Hematopoietic multipotent progenitor cell treated with erythropoietin and hydrocortisone succinate and interleukin-3 and kit ligand, for 8 days (in vitro differentiated cells): ENCODE results near the gene CYBRD1.

Experiments
- DNase-seq: peaks from one replicate; pipeline ENCODE4 v3.0.0-alpha.2; 2015

The CYBRD1 gene

DNA sequence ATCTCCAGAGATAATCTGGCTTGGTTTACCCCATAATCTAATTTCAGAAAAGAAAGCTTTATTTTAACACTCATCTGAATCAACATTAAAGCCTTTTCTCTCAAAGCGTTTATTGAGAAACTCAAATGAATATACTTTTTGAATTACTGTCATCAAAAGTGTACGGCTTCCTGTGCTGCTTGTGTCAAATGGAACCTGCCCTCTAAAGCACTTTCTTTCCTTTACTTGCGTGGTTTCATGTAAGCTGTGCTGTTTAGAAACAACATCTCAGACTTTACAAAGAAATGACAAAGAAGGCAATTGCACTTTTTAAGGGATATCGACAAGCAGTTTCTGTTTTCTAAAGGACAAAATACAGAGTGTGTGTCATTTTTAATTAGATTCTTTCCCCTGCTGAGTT, 35.1 kb downstream of the CYBRD1 start:
- DNase-seq, result no peak

DNA sequence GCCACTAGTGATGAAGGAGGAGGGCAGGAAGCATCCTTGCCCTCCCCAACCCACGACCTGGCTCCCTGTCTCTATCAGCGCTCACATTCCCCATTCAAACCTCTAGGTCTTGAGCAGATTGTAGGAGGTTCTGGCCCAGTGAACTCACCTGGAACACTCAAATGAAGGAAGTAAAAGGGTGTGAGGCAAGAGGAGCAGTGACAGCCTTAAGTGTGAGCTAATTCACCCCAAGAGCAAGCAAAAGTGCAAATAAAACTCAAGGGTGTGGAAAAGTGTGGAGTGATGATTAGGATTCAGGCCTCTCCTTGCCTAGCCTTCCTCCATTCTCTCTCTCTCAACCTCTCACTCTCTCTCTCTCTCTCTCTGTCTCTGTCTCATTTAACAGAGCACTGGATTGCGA, 41.0 kb downstream of the CYBRD1 start:
- DNase-seq, result no peak

- no peak for DNase-seq
These were observed 42.2 kb downstream of the CYBRD1 start for GRCh38 chr2:171564463-171564862.

DNA sequence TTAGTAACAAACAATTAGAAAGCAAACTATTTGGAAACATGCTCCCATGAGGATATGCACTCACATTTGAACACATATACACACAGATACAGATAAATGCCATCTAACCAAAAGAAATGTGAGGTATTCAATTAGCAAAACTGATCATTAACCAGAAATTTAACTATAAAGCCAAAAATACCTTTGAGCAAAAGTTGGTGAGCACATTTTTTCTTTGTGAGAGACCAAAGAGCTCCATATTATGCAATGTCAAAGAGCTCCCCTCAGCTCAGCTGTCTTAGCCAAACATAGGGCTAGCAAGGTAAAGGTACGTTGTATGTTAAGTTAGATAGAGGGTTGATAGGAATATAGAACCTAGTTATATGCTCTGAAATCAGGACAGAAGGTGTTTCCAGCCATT, 43.8 kb downstream of the CYBRD1 start:
- DNase-seq, result no peak

GRCh38 chr2:171566753-171567152, 44.5 kb downstream of the CYBRD1 start:
- no peak for DNase-seq

GRCh38 chr2:171568089-171568488, 45.8 kb downstream of the CYBRD1 start:
- DNase-seq, result peak; percentile 36

GRCh38 chr2:171571721-171572120, 49.4 kb downstream of the CYBRD1 start:
- DNase-seq, result no peak

DNA sequence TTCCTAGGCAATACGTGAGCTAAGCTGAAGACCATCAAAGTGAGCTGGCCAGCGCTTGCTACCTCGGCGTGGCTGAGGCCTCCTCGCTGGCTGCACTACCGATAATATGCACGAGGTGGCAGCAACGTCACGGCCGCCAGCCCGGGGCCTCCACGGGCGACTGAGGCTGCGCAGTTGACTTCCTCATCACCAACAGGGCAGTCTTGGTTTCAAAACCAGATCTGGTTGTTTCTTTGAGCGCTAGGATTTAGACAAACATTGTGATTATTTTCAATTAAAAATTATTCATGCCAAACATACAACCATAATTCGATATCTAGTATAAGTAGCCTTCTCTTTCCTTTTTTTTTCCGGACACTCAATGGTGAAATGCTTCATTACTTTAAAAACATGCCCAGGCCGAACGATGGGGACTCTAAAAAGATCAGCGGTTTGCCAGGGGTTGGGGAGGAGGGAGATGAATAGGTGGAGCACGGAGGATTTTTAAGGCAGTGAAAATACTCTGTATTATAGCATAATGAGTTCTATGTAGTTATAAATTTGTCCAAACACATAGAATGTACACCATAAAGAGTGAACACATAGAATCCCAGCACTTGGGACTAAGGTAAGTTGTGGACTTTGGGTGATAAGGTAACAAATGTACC, 52.0 kb downstream of the CYBRD1 start:
- peak; percentile 79 for DNase-seq

- no peak for DNase-seq
These were observed 53.3 kb downstream of the CYBRD1 start for GRCh38 chr2:171575606-171576005.

DNA sequence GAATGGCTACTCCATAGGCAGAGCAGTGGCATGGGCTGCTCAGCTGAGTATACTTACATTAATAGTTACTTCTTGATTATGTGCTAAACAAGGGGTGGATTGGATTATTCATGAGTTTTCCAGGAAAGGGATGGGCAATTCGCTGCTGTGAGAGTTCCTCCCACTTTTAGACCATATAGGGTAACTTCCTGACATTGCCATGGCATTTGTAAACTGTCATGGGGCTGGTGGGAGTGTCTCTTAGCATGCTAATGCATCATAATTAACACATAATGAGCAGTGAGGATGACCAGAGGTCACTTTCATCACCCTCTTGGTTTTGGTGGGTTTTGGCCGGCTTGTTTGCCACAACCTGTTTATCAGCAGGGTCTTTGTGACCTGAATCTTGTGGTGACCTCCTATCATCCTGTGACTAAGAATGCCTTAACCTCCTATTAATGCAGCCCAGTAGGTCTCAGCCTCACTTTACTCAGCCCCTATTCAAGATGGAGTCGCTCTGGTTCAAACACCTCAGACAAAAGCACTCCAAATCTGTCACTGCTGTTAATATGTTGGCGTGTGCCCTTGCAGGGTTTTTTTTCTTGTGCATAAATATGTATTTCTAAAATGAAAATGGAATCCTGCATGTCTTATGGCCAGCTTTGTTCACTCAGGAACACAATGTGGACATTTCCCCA, 56.0 kb downstream of the CYBRD1 start:
- peak; percentile 37 for DNase-seq

GRCh38 chr2:171579481-171579880, 57.2 kb downstream of the CYBRD1 start:
- DNase-seq, result no peak

DNA sequence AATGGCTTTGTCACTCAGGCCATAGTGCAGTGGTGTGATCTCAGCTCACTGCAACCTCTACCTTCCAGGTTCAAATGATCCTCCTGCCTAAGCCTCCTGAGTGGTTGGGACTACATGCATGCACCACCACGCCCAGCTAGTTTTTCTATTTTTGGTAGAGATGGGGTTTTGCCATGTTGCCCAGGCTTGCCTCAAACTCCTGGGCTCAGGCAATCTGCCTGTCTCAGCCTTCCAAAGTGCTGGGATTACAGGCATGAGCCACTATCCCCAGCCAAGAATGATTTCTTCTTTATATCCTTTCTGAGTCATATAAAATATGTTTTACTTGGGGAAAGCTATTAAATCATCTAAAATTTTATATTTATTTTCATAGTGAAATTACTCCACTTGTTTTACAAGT, 61.3 kb downstream of the CYBRD1 start:
- DNase-seq, result no peak

GRCh38 chr2:171584001-171584400, 61.7 kb downstream of the CYBRD1 start:
- no peak for DNase-seq

GRCh38 chr2:171587132-171587531, 64.9 kb downstream of the CYBRD1 start:
- DNase-seq, result no peak

GRCh38 chr2:171587567-171587966, 65.3 kb downstream of the CYBRD1 start:
- DNase-seq, result no peak

- DNase-seq, result no peak
These were observed 67.8 kb downstream of the CYBRD1 start for GRCh38 chr2:171590116-171590515.

DNA sequence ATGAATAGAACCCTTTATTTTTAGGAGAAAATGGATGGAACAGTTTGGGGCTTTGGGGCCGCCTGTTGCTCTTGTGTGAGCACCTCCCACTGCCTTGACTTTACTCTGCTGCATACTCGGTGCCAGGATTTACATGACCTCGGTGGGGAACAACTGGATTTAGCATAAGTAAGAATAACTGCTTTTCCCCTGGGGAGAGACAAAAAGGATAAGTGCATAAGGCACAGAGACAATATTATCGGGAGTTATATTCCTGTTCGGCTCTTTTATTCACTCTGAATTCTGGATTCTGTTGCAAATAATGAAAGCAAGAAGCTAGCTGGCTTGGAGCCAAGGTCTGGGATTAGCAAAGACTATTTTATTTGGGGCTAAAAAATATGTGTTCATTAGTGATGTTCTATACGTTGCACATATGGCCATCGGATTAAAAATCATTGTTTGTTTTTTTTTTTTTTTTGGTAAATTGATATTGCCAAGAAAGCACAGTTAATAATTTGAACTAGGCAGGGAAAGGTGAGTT, 69.8 kb downstream of the CYBRD1 start:
- DNase-seq, result no peak

- no peak for DNase-seq
These were observed 73.2 kb downstream of the CYBRD1 start for GRCh38 chr2:171595456-171595855.

GRCh38 chr2:171595896-171596295, 73.6 kb downstream of the CYBRD1 start:
- DNase-seq, result no peak

DNA sequence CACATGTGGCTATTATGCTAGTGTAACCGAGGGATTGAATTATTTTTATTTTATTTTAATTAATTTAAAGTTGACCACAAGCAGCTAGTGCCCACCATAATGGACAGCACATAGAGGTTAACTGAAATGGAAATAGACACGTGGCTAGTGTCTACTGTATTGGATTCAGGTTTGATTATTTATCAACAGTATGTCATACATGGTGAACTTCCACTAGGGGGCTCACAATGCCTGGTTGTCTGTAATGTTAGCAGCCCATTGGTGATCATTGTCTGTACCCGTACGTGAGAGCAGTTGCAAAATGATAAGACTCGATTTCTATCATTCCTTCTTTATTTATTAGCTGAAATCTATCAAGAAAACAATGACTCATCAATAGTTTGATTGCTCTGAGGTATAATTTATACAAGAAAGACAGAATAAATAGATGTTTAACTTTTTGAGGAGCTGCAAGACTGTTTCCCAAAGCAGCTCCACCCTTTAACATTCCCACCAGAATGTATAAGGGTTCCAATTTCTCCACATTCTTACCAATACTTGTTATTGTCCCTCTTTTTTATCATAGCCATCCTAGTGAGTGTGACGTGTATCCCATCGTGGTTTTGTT, 76.5 kb downstream of the CYBRD1 start:
- DNase-seq, result peak; percentile 79

DNA sequence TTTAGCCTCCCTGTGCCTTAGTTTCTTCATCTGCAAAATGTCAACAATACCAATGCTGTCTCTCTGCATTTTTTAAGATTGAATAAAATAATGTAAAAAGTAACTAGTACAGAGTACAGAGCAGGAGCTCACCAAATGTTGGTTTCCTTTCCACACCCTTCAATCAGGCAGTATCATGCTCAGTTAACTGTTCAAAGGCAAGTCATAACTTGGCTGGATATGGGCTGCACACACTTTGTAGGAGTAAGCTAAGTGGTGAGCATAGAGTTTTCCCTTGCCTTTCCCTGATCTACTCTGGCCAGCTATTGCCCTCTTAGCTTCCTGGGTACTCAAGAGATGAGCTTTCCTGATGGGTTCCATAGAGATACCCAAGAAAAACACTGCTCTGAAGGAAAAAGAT, 77.9 kb downstream of the CYBRD1 start:
- DNase-seq, result no peak

- DNase-seq, result no peak
These were observed 80.1 kb downstream of the CYBRD1 start for GRCh38 chr2:171602352-171602751.
